Transverse colon (tissue), 4 donors: ENCODE measurements around the gene RECQL. TPM values are rescaled to one million over a fixed set of nuclear protein-coding genes. Genes with fewer than 3 reads are reported as not detected.

Source experiments
- DNase-seq: peaks from one replicate; pipeline ENCODE4 v3.0.0-alpha.2; 2019
- H3K27ac ChIP-seq, 4 donors: fragments of 200-600 bp; sonication (generic); 2 replicates each; pipeline ENCODE4 v1.5.1; 2016 to 2018; ENCODE audit warnings: inconsistent platforms in 4 of 4
- H3K27me3 ChIP-seq: fragments of 200-600 bp; sonication (generic); 2 replicates; pipeline ENCODE4 v1.5.1; 2017; ENCODE audit warnings: inconsistent platforms
- H3K36me3 ChIP-seq, 4 donors: fragments of 200-600 bp; sonication (generic); 2 replicates each; pipeline ENCODE4 v1.5.1; 2017 to 2019; ENCODE audit warnings: inconsistent platforms in 4 of 4
- H3K4me1 ChIP-seq, 4 donors: fragments of 200-600 bp; sonication (generic); 2 replicates each; pipeline ENCODE4 v1.5.1; 2017 to 2020; ENCODE audit warnings: inconsistent platforms in 4 of 4
- H3K4me3 ChIP-seq, 4 donors: fragments of 200-600 bp; sonication (generic); 1 replicate in 1 of 4; 2 replicates in 3 of 4; pipeline versions ENCODE4 v1.5.1 to v1.6.1; 2017 to 2019; ENCODE audit warnings: inconsistent platforms in 4 of 4
- H3K9me3 ChIP-seq, 2 donors: fragments of 200-600 bp; sonication (generic); 2 replicates each; pipeline ENCODE4 v1.5.1; 2017 to 2019; ENCODE audit warnings: inconsistent platforms in 2 of 2
- CTCF ChIP-seq, 5 experiments: fragments of 200-600 bp in 3 of 5; fragments of 450-650 bp in 2 of 5; sonication (generic) in 3 of 5; IDR thresholded peaks; 1 replicate in 2 of 5; 2 replicates in 3 of 5; pipeline ENCODE4 v1.5.1; 2016 to 2017; ENCODE audit warnings: antibody characterized with exemption in 5 of 5, inconsistent platforms in 3 of 5, mild to moderate bottlenecking in 2 of 5, moderate library complexity in 1 of 5
- EP300 ChIP-seq: sonication (generic); formaldehyde crosslinking; IDR thresholded peaks from one replicate; pipeline ENCODE4 v1.6.1; 2017; ENCODE audit warnings: antibody characterized with exemption, low read depth
- POLR2A ChIP-seq: fragments of 450-650 bp; IDR thresholded peaks from one replicate; pipeline ENCODE4 v1.6.1; 2016; ENCODE audit warnings: antibody characterized with exemption, mild to moderate bottlenecking, moderate library complexity
- POLR2AphosphoS5 ChIP-seq, 3 donors: sonication (generic); formaldehyde crosslinking; IDR thresholded peaks; one replicate each; pipeline ENCODE4 v1.6.1; 2016; ENCODE audit warnings: antibody characterized with exemption in 3 of 3
- WGBS, 2 donors: methylation state at CpG; one replicate each; pipeline ENCODE4 v1.1.5; 2018; ENCODE audit warnings: low coverage in 1 of 2; 5-methylcytosine and 5-hydroxymethylcytosine counted together
- in situ Hi-C, 4 donors: fragments of 200-750 bp; cut with MboI; loops; one replicate each; pipeline versions ENCODE4 v1.15.0 to v1.15.1; 2017; ENCODE audit warnings: low sequenced_read_pairs in 3 of 4, low pct_ligation_motif_present in 1 of 4, low pct_unique_long_range_greater_than_20kb in 1 of 4
- intact Hi-C: fragments of 100-400 bp; cut with DNase I; formaldehyde crosslinking; loops from one replicate; pipeline ENCODE4 v1.15.1; 2023; ENCODE audit warnings: low total_unique reads
- total RNA-seq, 4 donors: library from RNA; depleted of rRNA; stranded (reverse); fragments of >200 nt; gene quantifications; one replicate each; pipeline ENCODE4 v1.1.0, GENCODE V29; 2016

Gene RECQL
- total RNA-seq, 4 donors from 2014 or later, result 2.2 to 32.0 (median 13.5) TPM

GRCh38 chr12:21529456-21529855 is 28.0 kb upstream of the RECQL start:
- TF ChIP-seq POLR2A (no peak), CTCF (IDR thresholded peaks at IDR 0.05) (no peak), EP300 (no peak), POLR2AphosphoS5 (IDR thresholded peaks at IDR 0.05) (no peak)
- DNase-seq, result no peak
- Histone ChIP-seq H3K4me1 (peaks cover 0 to 16% (median 12%) of the 10 kb centered on the region in 4 donors), H3K9me3 (no peaks in the 10 kb centered on the region), H3K27me3 (peaks cover 57% of the 10 kb centered on the region), H3K27ac (no peak overlapping the region), H3K4me3 (no peak overlapping the region), H3K36me3 (no peaks in the 10 kb centered on the region)
- intact Hi-C loops (no loop called here), in situ Hi-C loops (no loop called here)
- 85 to 88% methylated on average over 2 of the region's 2 CpGs for WGBS, 2 donors

- DNase-seq, result no peak
- Histone ChIP-seq H3K36me3 (no peaks in the 10 kb centered on the region), H3K9me3 (no peaks in the 10 kb centered on the region), H3K4me1 (peaks cover 0 to 16% (median 12%) of the 10 kb centered on the region in 4 donors), H3K4me3 (no peak overlapping the region), H3K27ac (no peak overlapping the region), H3K27me3 (peaks cover 57% of the 10 kb centered on the region)
- 75 to 87% methylated on average over 4 to 5 of the region's 5 CpGs for WGBS, 2 donors
- no peak for TF ChIP-seq CTCF (IDR thresholded peaks at IDR 0.05)
- TF ChIP-seq EP300, result no peak
- no peak for TF ChIP-seq POLR2A
- no peak for TF ChIP-seq POLR2AphosphoS5 (IDR thresholded peaks at IDR 0.05)
- intact Hi-C loops, result no loop called here
- in situ Hi-C loops, result no loop called here
Observed at GRCh38 chr12:21528953-21529352, 27.5 kb upstream of the RECQL start.

GRCh38 chr12:21527451-21528180 is 26.2 kb upstream of the RECQL start:
- Histone ChIP-seq H3K4me3 (peak overlapping the region; percentile 22 to 74 (median 40)), H3K9me3 (no peaks in the 10 kb centered on the region), H3K27me3 (peaks cover 57% of the 10 kb centered on the region), H3K27ac (peak overlapping the region in 2 of 4 donors; percentile 16 to 32), H3K36me3 (no peaks in the 10 kb centered on the region), H3K4me1 (peaks cover 0 to 16% (median 12%) of the 10 kb centered on the region in 4 donors)
- 0 to 1% methylated on average over 11 to 45 of the region's 57 CpGs for WGBS, 2 donors
- no peak for TF ChIP-seq CTCF (IDR thresholded peaks at IDR 0.05)
- no peak for TF ChIP-seq POLR2AphosphoS5 (IDR thresholded peaks at IDR 0.05)
- TF ChIP-seq EP300, result no peak
- no peak for TF ChIP-seq POLR2A
- intact Hi-C loops (no loop called here), in situ Hi-C loops (no loop called here)
- peak; percentile 33 for DNase-seq

- TF ChIP-seq EP300, result no peak
- TF ChIP-seq CTCF (IDR thresholded peaks at IDR 0.05), result no peak
- TF ChIP-seq POLR2AphosphoS5 (IDR thresholded peaks at IDR 0.05), result no peak
- no peak for TF ChIP-seq POLR2A
Observed at GRCh38 chr12:21526721-21527345, 25.4 kb upstream of the RECQL start.

More at GRCh38 chr12:21526721-21527345, 25.4 kb upstream of the RECQL start:
- Histone ChIP-seq H3K27ac (no peak overlapping the region), H3K4me1 (peaks cover 0 to 16% (median 12%) of the 10 kb centered on the region in 4 donors), H3K9me3 (no peaks in the 10 kb centered on the region), H3K27me3 (peaks cover 57% of the 10 kb centered on the region), H3K36me3 (no peaks in the 10 kb centered on the region), H3K4me3 (peak overlapping the region in 3 of 4 donors; percentile 36 to 74 (median 44))
- DNase-seq, result no peak
- WGBS, 2 donors, result 23 to 40% methylated on average over 8 to 12 of the region's 12 CpGs
- in situ Hi-C loops (no loop called here), intact Hi-C loops (no loop called here)
